Measurements from ENCODE around the gene KRT73.

Gene KRT73

DNA sequence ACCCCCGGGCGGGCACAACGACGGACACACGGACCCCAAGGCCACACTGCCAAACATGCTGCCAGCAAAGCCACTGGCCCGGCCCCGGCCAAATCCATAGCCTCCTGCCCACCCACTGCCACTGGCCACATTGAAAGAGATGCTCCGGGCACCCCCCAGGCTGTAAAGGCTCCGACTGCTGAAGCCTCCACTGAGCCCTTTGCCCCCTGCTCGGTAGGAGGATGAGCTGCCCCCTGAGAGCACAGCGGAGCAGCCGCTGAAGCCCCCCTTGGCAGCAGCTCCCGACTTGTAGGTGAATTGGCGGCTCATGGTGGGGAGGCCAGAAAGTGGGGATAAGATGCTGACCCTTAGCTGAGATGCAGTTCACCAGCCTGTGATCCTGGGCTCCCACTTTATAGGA, at the start of gene KRT73:
TSS of gene KRT73 (minus strand) at position 344 of the 400 bp plus-strand sequence. CDS start at position 309, 35 bp downstream.
- Mint-ChIP-seq H3K27me3 (ENCODE audit: low read depth) (peaks cover 8% of the 10 kb centered on the region), H3K4me3 (no peak within 1 kb of the TSS), H3K9me3 (no peaks in the 10 kb centered on the region), H3K4me1 (ENCODE audit: low read depth) (peaks cover 22% of the 10 kb centered on the region), H3K27ac (no peak within 1 kb of the TSS), H3K36me3 (ENCODE audit: low read depth) (no peaks in the 10 kb centered on the region)

DNA sequence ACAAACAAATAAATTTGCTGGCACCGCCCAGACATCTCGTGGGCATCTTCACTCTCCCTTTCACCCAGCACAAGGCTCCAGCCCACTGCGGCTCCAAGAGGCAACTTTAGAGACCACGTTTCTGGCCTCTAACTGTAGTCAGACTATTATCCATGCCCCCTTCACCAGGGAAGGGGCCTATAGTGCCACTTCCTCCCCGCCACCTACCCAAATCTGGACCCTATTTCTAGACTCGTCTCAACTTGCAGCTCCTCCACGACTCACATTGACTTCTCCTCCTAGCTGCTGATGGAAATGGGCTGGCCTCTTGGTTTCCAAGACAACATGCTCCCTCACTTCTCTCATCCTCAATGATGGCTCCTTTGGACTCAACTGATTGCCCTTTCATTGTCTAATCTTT, 49.6 kb upstream of the KRT73 start:
- no peak overlapping the region for H3K27ac Mint-ChIP-seq

DNA sequence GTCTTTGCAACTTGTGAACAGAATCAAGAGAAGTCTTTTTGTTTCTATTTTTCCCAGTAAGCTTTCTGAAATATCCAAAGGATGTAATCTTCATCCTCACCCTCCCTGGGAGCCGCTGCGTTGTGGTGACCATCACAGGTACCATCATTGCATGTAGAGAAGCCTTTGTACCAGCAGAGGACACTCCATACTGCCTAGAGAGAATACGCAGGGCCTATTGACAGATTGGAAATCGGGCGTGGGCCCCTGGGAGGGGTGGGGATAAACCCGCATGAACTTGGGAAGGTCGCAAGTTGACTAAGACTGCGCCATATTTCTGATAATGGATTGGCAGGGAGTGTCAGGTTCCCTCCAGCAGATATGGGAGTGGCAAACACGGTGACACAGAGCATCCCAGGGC, 49.1 kb upstream of the KRT73 start:
- Mint-ChIP-seq H3K27me3 (ENCODE audit: low read depth) (peaks cover 29% of the 10 kb centered on the region), H3K4me1 (ENCODE audit: low read depth) (no peaks in the 10 kb centered on the region)

More for the DNA sequence above, 49.6 kb upstream of the KRT73 start:
- H3K27me3 Mint-ChIP-seq (ENCODE audit: low read depth) = peaks cover 29% of the 10 kb centered on the region
- no peaks in the 10 kb centered on the region for H3K36me3 Mint-ChIP-seq (ENCODE audit: low read depth)
- no peaks in the 10 kb centered on the region for H3K9me3 Mint-ChIP-seq
- H3K4me3 Mint-ChIP-seq = no peak overlapping the region
- no peaks in the 10 kb centered on the region for H3K4me1 Mint-ChIP-seq (ENCODE audit: low read depth)

DNA sequence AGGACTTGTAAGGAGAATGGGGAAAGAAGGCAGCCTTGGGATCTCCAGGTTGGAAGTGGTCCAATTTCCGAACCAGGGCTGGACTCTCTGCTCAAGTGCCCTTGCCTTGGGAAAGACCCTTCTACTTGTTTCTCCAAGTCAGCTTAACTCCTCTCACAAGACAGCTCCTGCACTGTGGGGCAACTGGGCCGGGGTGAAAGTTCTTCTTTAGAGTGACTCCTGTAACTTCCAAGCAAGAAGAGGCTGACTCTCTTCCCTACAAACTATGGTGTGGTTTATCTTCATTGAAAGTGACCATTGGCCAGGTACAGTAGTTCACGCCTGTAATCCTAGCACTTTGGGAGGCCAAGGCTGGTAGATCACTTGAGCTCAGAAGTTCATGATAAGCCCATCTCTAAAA, 48.1 kb upstream of the KRT73 start:
- Mint-ChIP-seq H3K4me1 (ENCODE audit: low read depth) (peaks cover 4% of the 10 kb centered on the region), H3K4me3 (no peak overlapping the region), H3K27me3 (ENCODE audit: low read depth) (peaks cover 35% of the 10 kb centered on the region), H3K36me3 (ENCODE audit: low read depth) (no peaks in the 10 kb centered on the region), H3K27ac (no peak overlapping the region), H3K9me3 (no peaks in the 10 kb centered on the region)

More for the DNA sequence above, 49.1 kb upstream of the KRT73 start:
- Mint-ChIP-seq H3K27ac (no peak overlapping the region), H3K4me3 (no peak overlapping the region), H3K36me3 (ENCODE audit: low read depth) (no peaks in the 10 kb centered on the region), H3K9me3 (no peaks in the 10 kb centered on the region)

DNA sequence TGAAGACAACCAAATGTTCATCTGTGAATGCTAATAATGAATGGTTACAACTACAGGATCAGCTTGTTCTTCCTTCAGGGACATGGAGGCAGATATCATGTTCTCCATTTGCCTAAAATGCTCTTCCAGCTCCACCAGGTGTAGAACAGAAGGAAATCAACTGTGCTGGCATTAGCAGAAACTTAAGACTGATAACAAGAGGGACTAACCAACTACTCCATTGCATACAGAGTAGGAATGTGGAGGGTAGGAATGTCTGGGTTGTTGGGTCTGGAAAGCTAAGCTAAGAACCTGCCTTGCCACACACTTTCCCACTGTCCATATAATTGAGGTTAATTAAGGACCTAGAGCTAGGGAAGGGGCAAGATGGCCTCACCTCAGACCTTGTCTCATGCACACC, 45.1 kb upstream of the KRT73 start:
- H3K27ac Mint-ChIP-seq = no peak overlapping the region
- no peak overlapping the region for H3K4me3 Mint-ChIP-seq

DNA sequence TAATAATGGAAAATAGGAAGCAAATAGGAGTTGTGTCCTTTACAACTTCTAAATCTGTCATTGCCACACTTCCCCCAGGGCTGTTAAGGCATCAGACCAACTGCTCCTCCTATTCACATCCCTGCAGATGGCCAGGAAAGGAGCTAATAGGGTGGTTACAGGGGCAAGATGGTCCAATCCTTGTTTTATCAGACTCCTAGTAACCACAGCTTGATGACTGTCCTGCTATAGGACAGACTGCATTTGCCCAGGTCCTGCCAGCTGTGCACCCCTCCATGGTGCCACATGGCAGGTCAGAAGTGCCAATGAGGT, 44.5 kb upstream of the KRT73 start:
- Mint-ChIP-seq H3K27me3 (ENCODE audit: low read depth) (peaks cover 28% of the 10 kb centered on the region), H3K9me3 (no peaks in the 10 kb centered on the region), H3K4me1 (ENCODE audit: low read depth) (peaks cover 4% of the 10 kb centered on the region), H3K36me3 (ENCODE audit: low read depth) (no peaks in the 10 kb centered on the region), H3K27ac (no peak overlapping the region), H3K4me3 (no peak overlapping the region)

More for the DNA sequence above, 45.1 kb upstream of the KRT73 start:
- H3K36me3 Mint-ChIP-seq (ENCODE audit: low read depth) = no peaks in the 10 kb centered on the region
- peaks cover 28% of the 10 kb centered on the region for H3K27me3 Mint-ChIP-seq (ENCODE audit: low read depth)
- H3K9me3 Mint-ChIP-seq = no peaks in the 10 kb centered on the region
- H3K4me1 Mint-ChIP-seq (ENCODE audit: low read depth) = peaks cover 4% of the 10 kb centered on the region

DNA sequence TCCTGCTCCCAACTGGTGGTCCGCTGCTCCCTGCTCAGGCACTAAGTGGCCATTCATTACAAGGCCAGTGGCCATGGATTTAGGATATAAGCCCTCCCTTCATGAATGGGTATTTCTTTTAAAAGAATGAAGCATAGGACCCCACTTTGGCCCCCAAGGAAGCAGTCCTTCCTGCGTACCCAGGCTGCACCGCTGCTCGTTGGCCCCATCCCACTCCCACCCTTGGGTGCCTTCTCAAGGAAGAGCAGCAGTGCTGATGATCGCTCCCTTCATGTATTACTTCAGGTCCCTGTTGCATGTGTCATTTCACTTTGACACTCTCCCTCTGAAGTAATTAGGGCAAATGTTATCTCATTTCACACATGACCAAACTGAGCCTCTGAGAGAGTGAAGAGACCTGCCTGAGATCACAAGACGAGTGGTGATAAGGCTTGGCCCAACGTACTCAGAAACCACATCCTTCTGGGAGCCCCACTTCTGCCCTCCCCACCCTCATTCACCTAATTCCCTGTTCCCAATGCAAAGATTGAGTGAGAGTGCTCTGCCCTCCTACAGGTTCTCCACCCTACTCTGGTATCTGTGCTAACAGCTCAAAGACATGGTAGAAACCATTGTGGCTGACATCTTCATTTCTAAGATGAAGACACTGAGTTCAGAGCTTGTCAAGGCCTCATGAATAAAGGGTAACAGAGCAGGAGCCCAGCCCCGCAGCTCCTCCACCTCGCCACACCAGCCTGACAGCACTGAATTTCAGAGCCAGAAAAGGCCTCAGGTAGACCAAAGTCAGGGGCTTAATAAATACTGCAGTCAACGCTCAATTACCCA, 43.9 kb upstream of the KRT73 start:
- Mint-ChIP-seq H3K9me3 (no peaks in the 10 kb centered on the region), H3K36me3 (ENCODE audit: low read depth) (no peaks in the 10 kb centered on the region)

DNA sequence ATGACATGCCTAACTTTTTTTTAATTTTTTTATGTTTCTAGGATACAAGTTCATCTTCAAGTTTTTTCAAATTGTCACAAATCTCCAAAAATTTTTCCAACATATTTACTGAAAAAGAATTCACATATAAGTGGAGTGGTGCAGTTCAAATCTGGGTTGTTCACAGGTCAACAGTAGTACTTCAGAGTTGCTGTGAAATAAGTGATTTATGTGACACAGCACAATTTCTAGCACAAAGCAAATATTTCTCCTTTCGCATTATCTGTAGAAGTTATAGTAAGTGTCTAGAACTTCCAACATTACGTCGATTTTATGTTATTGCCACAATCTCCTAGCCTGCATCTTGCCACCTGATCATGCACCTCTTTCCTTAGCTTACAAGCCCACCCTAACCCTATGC, 43.3 kb upstream of the KRT73 start:
- H3K9me3 Mint-ChIP-seq = no peaks in the 10 kb centered on the region
- no peak overlapping the region for H3K4me3 Mint-ChIP-seq
- H3K4me1 Mint-ChIP-seq (ENCODE audit: low read depth) = peaks cover 4% of the 10 kb centered on the region
- H3K36me3 Mint-ChIP-seq (ENCODE audit: low read depth) = no peaks in the 10 kb centered on the region
- no peak overlapping the region for H3K27ac Mint-ChIP-seq
- peaks cover 32% of the 10 kb centered on the region for H3K27me3 Mint-ChIP-seq (ENCODE audit: low read depth)

More for the DNA sequence above, 43.9 kb upstream of the KRT73 start:
- H3K27me3 Mint-ChIP-seq (ENCODE audit: low read depth) = peaks cover 31% of the 10 kb centered on the region
- H3K27ac Mint-ChIP-seq = no peak overlapping the region
- H3K4me3 Mint-ChIP-seq = no peak overlapping the region
- H3K4me1 Mint-ChIP-seq (ENCODE audit: low read depth) = peaks cover 4% of the 10 kb centered on the region

DNA sequence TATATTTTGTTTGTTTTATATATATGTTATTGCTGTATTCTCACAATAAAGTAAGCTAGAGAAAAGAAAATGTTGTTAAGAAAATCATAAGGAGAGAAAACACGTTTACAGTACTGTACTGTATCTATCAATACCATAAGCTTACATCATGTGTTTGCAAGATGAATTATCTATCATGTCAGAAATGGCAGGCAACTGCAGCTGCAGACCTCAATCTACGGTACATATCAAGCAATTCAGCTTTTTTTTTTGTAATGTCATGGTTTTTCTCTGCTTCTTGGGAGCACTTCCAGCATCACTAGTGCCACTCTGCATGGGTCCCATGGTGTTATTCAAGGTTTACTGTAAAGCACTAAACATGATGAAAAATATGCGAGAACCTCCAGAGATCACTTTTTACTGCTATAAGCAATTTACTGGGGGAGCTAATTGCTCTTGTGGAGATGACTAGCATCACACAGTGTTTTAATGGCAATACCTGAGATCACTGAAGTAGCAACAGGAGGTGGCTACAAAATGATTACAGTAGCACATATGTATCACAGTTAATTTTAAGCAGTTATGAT, 42.7 kb upstream of the KRT73 start:
- Mint-ChIP-seq H3K27ac (no peak overlapping the region), H3K36me3 (ENCODE audit: low read depth) (no peaks in the 10 kb centered on the region), H3K4me3 (no peak overlapping the region), H3K4me1 (ENCODE audit: low read depth) (peaks cover 4% of the 10 kb centered on the region), H3K9me3 (no peaks in the 10 kb centered on the region), H3K27me3 (ENCODE audit: low read depth) (peaks cover 34% of the 10 kb centered on the region)

DNA sequence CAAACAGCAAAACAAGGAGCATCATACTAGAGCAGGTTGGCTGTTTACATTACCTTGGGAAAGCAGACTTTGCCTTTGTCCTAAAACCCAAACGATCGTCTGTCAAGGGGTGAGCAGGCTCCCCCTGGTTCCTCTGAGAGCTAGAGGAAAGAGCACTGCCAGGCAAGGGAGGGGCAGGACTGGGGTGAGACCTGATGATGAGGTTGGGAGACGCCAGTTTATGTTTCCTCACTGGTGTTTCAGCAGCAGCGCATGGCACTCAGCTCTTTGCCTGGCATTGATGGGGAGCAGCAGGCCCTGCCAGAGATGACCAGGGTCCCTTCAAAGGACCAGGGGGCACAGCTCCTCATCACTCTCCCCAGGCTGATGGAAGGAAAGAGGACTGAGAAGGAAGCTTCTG, 41.6 kb upstream of the KRT73 start:
- Mint-ChIP-seq H3K27me3 (ENCODE audit: low read depth) (peaks cover 38% of the 10 kb centered on the region), H3K4me3 (no peak overlapping the region), H3K9me3 (no peaks in the 10 kb centered on the region), H3K27ac (no peak overlapping the region), H3K4me1 (ENCODE audit: low read depth) (peaks cover 4% of the 10 kb centered on the region), H3K36me3 (ENCODE audit: low read depth) (no peaks in the 10 kb centered on the region)

DNA sequence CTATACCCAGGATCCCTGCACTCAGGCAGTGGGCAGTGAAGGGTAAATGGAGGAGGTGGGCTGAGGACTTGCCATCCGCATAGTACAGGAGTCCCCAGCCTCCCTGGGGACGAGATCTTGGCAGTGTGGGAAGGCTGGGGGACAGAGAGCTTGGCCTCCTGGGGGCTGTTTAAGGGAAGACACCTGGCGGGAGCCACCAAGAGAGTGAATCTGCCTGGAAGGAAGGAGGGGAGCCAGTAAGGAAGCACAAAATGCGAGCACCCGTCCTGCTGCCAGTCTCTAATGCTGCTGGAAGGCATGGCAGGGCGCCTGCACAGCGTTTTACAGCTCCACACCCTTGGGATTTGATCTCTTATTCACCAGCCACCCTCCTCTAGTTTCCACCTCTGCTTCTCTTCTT, 41.0 kb upstream of the KRT73 start:
- Mint-ChIP-seq H3K27me3 (ENCODE audit: low read depth) (peaks cover 43% of the 10 kb centered on the region), H3K4me1 (ENCODE audit: low read depth) (peaks cover 4% of the 10 kb centered on the region), H3K36me3 (ENCODE audit: low read depth) (no peaks in the 10 kb centered on the region), H3K27ac (no peak overlapping the region), H3K4me3 (no peak overlapping the region), H3K9me3 (no peaks in the 10 kb centered on the region)

DNA sequence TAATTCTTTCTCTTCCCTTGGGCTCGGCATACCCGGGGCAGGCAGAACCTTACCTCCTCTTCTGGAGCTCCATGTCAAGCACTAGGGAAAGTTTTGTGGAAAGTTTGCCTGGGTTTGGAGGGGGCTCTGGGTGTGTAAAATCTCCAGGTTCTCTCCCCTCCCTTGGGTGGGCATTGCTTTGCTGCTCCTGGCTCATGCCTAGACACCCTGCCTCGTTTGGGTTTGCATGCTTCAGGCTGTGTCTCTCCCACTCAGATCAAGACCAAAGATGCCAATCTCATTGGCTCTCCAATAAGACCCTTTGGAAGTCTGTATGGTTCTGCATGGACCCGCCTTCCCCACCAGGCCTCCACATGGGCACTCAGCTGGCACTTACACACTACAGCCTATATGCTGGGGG, 39.8 kb upstream of the KRT73 start:
- H3K4me3 Mint-ChIP-seq = no peak overlapping the region
- no peaks in the 10 kb centered on the region for H3K9me3 Mint-ChIP-seq
- no peaks in the 10 kb centered on the region for H3K36me3 Mint-ChIP-seq (ENCODE audit: low read depth)
- peaks cover 4% of the 10 kb centered on the region for H3K4me1 Mint-ChIP-seq (ENCODE audit: low read depth)
- peaks cover 47% of the 10 kb centered on the region for H3K27me3 Mint-ChIP-seq (ENCODE audit: low read depth)
- H3K27ac Mint-ChIP-seq = no peak overlapping the region

DNA sequence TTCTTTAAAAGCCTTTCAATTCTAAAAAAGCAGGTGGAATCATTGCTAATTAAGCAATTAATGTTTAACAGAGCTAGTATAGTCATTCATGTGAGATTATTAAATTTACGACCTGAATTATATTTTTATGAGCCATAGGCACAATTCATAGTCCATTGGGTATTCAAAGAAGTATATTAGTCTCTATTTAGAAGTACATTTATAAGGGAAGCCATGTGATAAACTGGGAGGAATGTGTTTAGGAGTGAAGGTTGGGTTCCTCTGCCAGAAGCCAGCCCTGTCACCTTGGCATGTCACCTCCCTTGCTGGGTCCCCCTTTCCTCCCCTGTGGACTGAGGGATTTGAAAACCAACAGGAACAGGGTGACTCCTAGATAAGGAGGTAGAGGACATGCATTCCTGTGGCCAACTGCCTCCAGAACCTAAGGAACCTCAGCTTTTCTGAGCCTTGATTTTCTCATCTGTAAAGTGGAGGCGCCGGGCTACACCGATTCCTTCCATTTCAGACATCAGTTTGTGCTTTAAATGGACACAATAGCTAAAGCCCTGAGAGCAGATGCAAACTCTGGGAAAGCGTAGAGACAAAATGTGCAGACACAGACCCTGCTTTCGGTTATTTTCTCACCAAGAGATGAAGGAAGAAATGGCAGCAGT, 39.0 kb upstream of the KRT73 start:
- Mint-ChIP-seq H3K27ac (no peak overlapping the region), H3K4me1 (ENCODE audit: low read depth) (peaks cover 5% of the 10 kb centered on the region)

DNA sequence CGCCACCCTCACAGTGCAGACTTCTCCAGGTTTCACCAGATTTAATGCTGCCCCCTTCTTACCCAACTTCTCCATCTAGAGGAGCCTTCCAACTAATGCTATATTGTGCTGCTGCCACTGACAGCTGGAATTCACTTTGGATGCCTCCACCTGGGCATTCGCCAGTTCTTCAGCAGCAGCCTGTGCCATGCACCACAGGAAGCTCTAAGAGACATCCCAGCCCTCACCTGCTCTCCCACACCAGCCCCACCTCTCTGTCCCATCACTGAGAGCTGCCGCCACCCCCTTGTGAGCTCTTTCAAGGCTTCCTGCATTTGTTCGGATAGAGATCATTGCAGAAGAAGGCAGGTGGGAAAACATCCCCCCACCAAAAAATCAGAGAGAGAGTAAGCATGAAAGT, 38.3 kb upstream of the KRT73 start:
- no peaks in the 10 kb centered on the region for H3K9me3 Mint-ChIP-seq
- H3K36me3 Mint-ChIP-seq (ENCODE audit: low read depth) = no peaks in the 10 kb centered on the region
- H3K4me1 Mint-ChIP-seq (ENCODE audit: low read depth) = peaks cover 2% of the 10 kb centered on the region
- no peak overlapping the region for H3K4me3 Mint-ChIP-seq
- peaks cover 54% of the 10 kb centered on the region for H3K27me3 Mint-ChIP-seq (ENCODE audit: low read depth)
- no peak overlapping the region for H3K27ac Mint-ChIP-seq

More for the DNA sequence above, 39.0 kb upstream of the KRT73 start:
- Mint-ChIP-seq H3K4me3 (no peak overlapping the region), H3K36me3 (ENCODE audit: low read depth) (no peaks in the 10 kb centered on the region), H3K9me3 (no peaks in the 10 kb centered on the region), H3K27me3 (ENCODE audit: low read depth) (peaks cover 51% of the 10 kb centered on the region)

DNA sequence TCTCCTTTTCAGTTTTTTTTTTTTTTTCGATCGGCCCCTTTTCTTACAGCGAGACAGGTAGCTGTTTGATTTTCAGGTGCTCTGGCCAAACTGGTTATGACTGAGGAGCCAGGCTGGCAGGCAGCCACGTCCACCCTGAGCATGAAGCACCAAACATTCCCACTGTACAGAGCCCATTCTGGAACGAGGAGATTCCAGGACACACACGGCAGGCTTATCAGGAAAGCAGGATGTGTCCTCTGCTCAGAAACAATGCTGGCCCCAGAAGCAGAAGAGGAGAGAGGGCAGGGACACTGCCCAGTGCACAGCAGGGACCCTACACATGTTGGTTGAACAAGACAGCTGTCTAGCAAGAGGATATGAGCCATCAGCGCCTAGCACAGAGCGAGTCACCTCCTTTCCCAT, 37.4 kb upstream of the KRT73 start:
- H3K36me3 Mint-ChIP-seq (ENCODE audit: low read depth) = no peaks in the 10 kb centered on the region
- no peak overlapping the region for H3K4me3 Mint-ChIP-seq
- no peaks in the 10 kb centered on the region for H3K9me3 Mint-ChIP-seq
- peaks cover 2% of the 10 kb centered on the region for H3K4me1 Mint-ChIP-seq (ENCODE audit: low read depth)
- peaks cover 54% of the 10 kb centered on the region for H3K27me3 Mint-ChIP-seq (ENCODE audit: low read depth)
- no peak overlapping the region for H3K27ac Mint-ChIP-seq
